Renal cortex interstitium (tissue), 11 donors: ENCODE measurements around the gene ADCY4. TPM values are rescaled to one million over a fixed set of nuclear protein-coding genes. Genes with fewer than 3 reads are reported as not detected.
A peak's percentile ranks its signal among the peaks of the same experiment; 100 is the strongest.

Experiments
- DNase-seq, 11 donors: peaks; one replicate each; pipeline ENCODE4 v3.0.0-alpha.2; 2013; ENCODE audit warnings: low read depth in 9 of 11, low spot score in 4 of 11; ENCODE audit errors: extremely low read depth in 1 of 11
- polyA plus RNA-seq, 3 donors: library from polyadenylated mRNA; unstranded; fragments of 120-200 nt; gene quantifications; one replicate each; pipeline ENCODE4 v1.2.1, GENCODE V29; 2013; ENCODE audit not compliant: insufficient read length in 3 of 3

The ADCY4 gene
- polyA plus RNA-seq, 3 donors, result 15.7 to 25.1 (median 21.6) TPM

DNA sequence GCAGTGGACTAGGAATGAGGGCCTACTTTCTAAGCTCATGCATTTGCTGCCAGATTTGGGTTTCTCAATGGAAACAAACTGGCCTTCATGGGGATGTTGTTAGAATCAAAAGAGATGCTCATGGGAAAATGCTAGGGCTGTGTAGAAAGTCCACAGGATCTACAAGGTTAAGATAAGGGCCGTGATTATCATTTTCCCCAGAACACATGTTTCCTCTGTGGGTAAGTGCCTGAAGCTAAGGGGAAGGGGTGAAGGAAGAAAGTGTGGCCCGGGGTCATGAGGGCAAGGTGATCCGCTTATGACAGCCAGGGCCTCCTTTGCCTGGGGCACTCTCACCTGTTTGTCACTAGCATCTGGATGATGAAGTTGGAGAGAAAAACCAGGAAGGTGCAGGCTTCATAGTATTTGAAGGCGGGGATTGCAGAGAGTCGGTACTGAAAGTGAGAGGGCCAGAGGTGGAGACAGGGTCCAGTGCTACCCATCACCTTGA, 9.8 kb downstream of the ADCY4 start:
- DNase-seq, result no peak

GRCh38 chr14:24324024-24324423, 10.8 kb downstream of the ADCY4 start:
- DNase-seq, result no peak

DNA sequence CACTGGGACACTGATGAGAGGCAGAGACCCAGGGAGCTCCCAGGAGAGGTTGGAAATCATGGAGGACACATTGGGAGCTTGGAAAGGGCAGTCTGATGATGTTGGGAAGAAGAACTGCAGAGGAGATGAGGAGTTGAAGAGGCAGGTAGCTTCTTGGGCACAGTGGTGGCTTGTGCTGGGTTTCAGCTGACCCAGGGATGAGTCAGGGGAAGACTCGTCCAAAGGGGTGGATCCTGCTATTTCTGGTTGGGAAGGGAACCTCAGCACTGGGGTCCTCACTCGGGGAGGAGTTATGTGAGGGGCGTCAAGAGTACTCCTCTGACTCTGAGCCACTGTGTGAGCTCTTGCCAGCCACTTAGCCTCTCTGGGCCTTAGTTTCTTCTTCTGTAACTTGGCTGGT, 11.5 kb downstream of the ADCY4 start:
- no peak for DNase-seq

GRCh38 chr14:24322672-24323071, 12.2 kb downstream of the ADCY4 start:
- no peak for DNase-seq

DNA sequence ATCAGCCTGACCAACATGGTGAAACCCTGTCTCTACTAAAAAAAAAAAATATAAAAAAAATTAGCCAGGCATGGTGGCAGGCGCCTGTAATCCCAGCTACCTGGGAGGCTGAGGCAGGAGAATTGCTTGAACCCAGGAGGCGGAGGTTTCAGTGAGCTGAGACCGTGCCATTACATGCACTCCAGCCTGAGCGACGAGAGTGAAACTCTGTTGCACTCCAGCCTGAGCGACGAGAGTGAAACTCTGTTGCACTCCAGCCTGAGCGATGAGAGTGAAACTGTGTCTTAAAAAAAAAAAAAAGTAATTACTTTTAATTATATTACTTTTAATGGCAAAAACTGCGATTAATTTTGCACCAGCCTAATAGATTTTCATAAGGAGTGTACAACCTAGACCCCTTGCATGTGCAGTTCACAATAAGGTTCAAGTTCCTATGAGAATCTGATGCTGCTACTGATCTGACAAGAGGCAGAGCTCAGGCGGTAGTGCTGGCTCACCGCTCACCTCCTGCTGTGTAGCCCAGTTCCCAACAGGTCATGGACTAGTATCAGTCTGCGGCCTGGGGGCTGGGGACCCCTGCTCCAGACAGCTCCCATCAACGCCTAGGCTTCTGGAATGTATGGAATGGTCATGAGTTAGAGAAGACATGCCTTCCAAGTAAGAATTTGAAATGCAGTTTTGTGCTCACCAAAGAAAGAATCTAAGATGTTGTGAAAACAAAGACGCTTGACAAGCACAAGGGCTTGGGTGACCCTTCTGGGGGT, 13.5 kb downstream of the ADCY4 start:
- no peak for DNase-seq

DNA sequence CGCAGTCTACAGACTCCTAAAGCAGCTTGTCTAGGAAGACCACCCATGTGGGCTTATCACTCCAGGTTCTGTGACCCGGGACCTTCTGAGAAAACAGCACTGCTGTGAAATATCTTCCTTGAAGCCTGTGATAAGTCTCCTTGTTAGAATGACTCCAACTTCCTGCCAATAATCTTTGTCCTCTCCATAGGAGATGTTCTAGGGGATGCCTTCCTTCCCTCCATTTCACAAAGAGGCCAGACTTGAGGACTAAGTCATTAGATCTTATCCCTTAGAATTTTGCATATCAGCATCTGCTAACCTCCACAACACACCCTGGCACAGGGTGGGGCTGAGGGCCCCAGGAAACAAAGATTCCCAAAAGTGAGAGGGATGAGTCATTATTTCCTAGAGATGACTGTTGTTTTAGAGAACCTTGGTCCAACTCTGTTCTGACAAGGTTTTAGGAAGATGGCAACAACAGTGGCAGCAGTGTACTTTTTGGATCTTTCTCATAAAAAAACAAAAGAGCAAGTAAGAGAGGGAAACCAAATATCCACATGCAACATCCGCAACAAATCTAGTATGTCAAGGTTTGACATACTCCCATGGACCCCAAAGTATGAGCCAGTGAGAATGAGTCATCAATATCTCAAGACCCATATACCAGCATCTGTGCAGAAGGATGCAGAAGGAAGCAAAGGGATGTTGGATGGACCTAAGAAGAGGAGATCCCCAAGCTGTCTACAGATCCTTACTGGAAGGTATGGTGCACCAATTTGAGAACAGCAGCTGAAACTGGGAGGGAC, 17.5 kb downstream of the ADCY4 start:
- DNase-seq, result no peak

DNA sequence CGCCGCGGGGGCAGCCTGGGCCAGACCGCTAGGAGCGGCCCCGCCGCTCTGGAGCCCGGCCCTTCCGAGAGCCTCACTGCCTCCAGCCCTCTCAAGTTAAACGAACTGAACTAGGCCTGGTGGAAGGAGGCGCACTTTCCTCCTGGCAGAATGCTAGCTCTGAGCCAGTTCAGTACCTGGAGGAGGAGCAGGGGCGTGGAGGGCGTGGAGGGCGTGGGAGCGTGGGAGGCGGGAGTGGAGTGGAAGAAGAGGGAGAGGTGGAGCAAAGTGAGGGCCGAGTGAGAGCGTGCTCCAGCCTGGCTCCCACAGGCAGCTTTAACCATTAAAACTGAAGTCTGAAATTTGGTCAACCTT, 18.3 kb downstream of the ADCY4 start:
- no peak for DNase-seq

- DNase-seq, result no peak
These were observed 18.9 kb downstream of the ADCY4 start for GRCh38 chr14:24315807-24316596.

DNA sequence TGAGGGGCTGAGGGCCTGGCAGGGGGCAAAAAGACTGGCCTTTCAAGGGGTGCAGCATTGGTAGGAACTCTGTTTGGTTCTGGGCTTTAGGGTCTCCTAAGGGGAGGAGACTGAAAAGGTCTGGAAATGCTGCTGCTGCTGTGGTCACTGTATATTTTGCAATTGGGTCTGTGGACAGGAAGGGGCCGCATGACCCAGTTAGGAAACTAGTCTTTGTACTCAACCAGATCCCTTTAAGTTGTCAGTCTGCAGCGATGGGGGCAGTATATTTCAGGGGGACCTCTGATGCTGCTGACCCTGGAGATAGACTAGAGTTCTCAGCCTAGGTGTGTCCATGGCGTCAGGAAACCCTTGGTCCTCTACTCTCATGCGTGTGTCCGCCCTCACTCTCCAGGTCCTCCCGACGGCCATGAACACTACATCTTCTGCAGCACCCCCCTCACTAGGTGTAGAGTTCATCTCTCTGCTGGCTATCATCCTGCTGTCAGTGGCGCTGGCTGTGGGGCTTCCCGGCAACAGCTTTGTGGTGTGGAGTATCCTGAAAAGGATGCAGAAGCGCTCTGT, 19.5 kb downstream of the ADCY4 start:
- no peak for DNase-seq

DNA sequence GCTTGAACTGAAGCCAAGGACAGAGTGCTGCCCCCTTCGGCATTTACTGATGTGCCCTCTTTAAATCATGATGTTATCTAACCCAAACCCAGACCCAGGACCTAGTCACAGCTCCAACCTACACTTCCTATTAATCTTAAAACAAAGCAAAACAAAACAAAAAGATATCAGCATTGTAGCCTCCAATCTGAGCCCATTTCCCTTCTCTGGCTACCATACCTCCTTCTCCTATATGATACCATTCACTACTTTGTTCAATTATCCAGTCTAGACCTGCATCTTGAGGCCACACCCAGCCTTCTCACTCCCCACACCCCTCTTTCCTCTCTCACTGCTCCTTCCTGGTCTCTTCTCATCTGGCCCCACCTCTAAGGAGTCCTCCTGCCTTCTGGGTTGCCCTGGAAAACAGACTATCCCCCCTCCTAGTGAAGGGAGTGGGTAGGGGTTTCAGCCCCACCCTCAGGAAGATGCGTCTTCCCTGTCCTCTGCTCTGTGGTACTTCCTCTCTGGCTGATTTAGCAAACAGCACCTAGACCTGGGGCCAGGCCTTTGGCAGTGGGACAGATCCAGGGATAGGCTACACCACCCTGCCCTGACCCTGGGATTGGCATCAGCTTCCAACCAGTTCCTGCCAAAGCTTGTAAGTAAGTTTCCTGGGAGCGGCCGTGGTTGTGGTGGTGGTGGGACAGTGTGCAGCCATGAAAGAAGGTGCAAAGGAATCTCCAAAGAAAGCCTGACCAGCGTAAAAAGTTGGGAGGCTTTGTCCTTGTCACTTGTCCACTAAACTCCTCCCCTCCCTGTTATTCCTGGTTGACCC, 20.3 kb downstream of the ADCY4 start:
- DNase-seq, result no peak

- DNase-seq, result no peak
These were observed 21.0 kb downstream of the ADCY4 start for GRCh38 chr14:24313913-24314312.

DNA sequence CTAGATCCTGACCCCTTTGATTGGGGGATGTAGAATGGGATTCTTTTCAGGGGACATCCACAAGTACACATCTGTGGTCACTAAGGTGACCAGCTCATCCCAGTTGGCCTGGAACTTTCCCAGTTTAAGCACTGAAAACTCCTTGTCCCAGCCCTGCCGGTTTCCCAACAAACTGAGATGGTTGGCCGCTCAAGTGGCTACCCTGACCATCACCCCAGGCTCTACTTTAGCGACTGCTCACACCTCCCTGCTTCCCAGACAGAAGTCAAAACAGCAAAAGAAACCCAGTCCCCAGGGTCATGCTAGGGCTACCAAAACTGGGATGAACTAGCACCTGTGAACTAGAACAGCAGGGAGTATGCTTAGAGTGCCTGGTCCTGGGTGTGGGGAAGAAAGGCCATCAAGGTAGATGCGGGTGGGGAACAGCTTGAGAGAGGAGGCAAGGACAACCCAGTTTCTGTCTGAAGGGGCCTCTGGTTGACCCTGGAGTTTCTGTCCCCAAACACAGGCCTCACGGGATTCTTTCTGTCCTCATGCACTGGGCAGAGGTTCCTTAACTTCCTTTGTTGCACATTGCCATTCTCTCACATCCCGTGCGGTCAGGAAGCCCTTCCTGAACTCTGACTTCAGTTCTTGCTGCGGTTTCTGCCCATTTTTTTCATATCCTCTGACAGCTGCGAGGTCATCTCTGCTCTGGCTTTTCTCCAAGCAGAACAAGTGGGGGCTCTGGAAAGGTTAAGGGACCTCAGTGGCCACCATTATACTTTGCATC, 21.9 kb downstream of the ADCY4 start:
- DNase-seq, result no peak

GRCh38 chr14:24311837-24312615, 22.8 kb downstream of the ADCY4 start:
- no peak for DNase-seq

DNA sequence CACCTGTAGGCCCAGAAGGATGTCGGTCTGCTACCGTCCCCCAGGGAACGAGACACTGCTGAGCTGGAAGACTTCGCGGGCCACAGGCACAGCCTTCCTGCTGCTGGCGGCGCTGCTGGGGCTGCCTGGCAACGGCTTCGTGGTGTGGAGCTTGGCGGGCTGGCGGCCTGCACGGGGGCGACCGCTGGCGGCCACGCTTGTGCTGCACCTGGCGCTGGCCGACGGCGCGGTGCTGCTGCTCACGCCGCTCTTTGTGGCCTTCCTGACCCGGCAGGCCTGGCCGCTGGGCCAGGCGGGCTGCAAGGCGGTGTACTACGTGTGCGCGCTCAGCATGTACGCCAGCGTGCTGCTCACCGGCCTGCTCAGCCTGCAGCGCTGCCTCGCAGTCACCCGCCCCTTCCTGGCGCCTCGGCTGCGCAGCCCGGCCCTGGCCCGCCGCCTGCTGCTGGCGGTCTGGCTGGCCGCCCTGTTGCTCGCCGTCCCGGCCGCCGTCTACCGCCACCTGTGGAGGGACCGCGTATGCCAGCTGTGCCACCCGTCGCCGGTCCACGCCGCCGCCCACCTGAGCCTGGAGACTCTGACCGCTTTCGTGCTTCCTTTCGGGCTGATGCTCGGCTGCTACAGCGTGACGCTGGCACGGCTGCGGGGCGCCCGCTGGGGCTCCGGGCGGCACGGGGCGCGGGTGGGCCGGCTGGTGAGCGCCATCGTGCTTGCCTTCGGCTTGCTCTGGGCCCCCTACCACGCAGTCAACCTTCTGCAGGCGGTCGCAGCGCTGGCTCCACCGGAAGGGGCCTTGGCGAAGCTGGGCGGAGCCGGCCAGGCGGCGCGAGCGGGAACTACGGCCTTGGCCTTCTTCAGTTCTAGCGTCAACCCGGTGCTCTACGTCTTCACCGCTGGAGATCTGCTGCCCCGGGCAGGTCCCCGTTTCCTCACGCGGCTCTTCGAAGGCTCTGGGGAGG, 23.9 kb downstream of the ADCY4 start, which contains the start of gene LTB4R:
Gene LTB4R (plus strand): TSS at position 857 of the 959 bp plus-strand sequence. CDS start 4,150 bp downstream, outside the sequence.
- DNase-seq, result peak in 5 of 11 donors; percentile 54 to 77 (median 62)

DNA sequence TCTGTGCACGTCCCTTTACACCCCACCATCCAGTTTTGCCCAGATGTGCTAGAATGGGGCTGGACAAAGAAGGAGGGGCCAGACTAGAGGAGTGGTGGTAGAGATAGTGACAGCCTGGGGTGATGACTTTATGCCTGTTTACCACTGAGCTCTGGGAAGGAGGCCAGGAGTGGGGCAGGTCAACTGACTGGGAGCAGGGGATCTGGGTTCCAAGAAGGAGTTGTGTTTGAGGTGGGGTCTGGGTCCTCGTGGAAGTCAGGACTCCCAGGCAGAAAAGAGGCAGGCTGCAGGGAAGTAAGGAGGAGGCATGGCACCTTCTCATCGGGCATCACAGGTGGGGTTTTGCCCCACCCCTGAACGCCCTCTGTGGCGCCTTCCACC, 24.6 kb downstream of the ADCY4 start:
- no peak for DNase-seq
